NK-92 treated with Interleukin-12 subunit alpha and Interleukin-12 subunit beta, amount 100 ng/mL, for 24 hours (cell line): ENCODE measurements around the gene MTURN.
"Not testable (repeated sequence)": the region's sequence is repeated elsewhere in the genome, so short reads cannot be mapped to it uniquely, and the experiment has no call there.

Experiments used
- DNase-seq: peaks from one replicate; lab custom pipeline; 2025; lab: John Stamatoyannopoulos, UW

Gene MTURN

DNA sequence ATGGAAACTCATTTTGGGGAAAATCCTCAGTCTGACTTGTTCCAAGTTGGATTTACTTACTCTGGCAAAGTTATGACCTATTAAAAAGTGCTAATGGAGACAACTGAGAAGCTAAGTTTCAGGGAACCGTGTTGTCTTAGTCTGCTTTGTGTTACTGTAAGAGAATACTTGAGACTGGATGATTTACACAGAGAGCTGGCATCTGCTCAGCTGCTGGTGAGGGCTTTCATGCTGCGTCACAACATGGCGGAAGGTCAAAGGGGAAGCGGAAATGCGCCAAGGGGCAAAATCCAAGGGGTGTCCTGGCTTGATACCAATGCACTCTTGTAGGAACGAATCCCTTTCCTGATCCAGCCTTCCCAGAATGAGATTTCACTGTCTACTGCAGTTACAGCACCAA is 46.4 kb downstream of the MTURN start:
- no peak for DNase-seq

GRCh38 chr7:30181736-30182522 is 47.1 kb downstream of the MTURN start:
- no peak for DNase-seq

DNA sequence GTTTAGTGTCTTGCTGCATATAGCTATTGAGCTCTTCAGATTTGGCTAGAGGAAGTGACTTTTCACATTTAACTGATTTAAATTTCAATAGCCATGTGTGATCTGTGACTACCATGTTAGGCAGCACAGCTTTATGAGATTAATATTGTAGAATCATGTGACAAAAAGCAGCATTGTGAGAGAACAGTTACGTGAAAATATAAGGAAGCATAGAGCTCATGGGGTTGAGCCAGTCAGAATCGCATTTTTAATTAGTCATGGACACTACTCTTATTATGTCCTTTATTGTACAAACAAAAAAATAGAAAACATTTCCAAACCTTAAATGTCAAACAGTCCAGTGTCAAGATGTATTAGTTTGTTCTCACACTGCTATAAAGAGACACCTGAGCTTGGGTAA is 48.0 kb downstream of the MTURN start:
- DNase-seq, result no peak

DNA sequence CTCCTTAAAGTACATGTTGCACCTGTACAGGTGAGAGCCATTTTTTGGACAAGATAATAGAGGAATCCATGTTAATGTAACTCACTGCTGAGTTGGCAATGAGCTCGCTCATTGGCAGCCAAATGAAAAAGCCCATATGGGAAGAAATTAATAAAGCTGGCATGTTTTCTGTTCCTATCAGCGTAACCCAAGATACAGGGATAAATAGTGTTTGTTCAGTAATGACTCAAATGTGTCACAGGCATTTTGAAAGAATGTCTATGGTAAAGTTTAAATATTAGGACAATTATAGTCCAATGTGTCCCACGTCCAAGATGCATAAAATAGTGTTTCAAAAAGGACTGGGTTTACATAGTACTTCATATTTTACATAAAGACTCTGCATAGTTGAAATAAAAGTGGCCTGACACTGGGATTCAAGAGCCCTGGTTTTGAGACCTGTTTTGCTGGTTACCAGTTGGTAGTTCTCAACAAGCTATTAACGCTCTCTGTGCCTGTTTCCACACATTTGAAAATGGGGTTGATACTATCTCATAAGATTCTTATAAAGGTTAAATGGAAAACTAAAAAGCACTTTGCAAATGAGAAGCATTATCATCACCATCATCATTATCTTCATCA is 49.1 kb downstream of the MTURN start:
- DNase-seq, result no peak

DNA sequence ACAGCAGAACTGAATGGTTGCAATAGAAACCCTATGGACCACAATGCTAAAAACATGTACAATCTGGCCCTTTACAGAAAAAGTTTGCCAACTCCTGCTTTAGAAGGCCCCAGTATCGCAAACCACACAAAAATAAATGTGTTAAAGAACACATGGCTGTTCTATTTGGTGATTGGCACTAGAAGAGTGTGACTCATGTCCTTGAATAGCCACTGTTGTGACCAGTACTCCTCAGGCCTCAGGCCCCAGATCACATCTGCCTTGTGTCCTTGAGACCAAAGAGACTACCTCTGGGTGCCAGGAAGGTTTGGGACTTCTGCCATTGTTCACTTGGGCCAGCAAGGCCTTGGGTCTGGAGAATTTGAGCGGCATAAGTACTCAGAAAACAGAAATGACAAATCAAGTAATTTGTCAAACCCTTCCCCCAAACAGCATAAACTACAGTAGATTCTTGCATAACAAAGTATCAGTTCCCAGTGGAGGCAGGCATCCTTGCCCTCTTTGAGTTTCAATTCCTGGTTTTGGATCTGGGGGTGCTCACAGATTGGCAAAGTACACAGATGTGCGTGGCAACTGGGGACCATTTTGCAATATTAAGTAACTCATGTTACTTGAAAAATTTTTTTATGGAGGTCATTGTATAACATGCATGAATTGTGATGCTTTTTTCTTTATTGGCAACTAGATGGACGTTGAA is 50.2 kb downstream of the MTURN start:
- DNase-seq, result no peak

GRCh38 chr7:30185496-30185895 is 50.7 kb downstream of the MTURN start:
- DNase-seq, result no peak

GRCh38 chr7:30186725-30187124 is 51.9 kb downstream of the MTURN start:
- no peak for DNase-seq

GRCh38 chr7:30187513-30187912 is 52.7 kb downstream of the MTURN start:
- no peak for DNase-seq

DNA sequence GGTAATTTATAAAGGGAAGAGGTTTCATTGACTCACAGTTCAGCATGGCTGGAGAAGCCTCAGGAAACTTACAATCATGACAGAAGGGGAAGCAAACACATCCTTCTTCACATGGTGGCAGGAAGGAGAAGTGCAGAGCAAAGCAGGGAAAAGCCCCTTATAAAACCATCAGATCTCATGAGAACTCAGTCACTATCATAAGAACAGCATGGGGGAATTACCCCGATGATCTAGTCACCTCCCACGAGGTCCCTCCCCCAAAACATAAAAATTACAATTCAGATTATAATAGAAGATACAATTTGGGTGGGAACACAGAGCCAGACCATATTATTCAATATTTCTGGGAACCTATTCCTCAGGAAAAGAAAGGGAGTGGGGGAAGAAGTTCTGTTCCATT is 53.6 kb downstream of the MTURN start:
- DNase-seq, result not testable (repeated sequence)

GRCh38 chr7:30188811-30189210 is 54.0 kb downstream of the MTURN start:
- no peak for DNase-seq

DNA sequence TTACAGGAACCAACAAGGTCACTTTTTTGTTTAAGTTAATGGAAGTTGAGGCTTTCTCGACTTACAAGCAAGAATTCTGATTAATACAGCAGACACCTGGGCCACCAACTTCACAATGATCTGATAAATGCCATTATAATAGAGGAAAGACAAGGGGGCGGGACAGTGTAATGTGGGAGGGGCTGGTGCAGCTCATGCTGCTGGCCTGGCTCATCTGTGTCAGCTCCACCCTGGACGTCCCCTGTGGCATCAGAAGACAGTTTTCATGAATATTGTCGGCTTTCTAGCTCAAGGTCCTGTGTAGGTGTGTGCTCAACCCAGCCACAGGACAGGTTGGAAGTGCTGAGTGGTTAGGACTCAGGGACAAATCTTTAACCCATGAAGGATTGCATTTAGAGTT is 57.0 kb downstream of the MTURN start:
- DNase-seq, result no peak

DNA sequence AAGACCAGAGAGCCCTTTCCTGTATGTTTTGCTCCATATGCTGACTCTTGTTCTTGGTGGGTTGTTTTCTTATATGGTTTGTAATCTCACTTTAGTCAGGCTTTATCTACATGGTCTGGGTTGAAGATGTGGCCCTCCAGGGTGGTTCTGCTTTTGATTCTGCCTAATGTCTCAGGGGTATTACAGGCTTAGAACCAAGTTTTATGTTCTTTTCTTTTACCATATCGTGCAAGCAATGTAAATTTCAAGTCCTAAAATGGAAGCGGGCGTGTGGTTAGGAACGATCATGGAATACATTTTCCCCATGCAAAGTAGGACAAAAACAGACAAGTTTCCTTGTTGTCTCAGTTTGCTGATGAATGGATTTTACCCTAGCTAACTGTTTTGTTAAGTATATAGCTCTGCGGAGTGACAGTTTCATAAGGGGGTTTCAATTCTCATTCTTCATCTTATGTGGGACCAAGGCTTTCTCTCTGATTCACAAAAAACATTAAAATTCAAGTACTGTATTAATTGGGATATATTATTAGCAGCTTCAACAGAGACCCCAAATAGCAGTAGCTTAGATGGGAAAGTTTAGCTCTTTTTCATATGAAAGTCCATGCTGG is 58.7 kb downstream of the MTURN start:
- no peak for DNase-seq

DNA sequence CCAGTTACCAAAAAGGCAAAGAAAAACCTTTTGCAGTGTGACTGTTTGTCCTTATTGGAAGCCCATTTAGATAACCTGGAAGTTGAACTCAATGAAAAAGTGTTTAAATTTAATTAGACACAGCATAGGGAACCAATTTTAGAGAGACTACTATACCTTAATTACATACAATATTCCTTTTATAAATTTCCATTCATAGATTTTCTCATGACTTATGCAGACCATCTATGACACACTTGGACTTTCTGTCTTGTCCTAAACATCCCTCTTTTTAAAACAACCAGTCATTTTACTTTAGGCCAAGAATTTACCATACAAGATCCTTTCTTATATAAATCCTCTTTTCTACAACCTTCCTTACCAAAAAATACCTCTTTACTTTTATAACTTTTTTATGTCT is 61.6 kb downstream of the MTURN start:
- DNase-seq, result no peak

GRCh38 chr7:30197438-30197837 is 62.7 kb downstream of the MTURN start:
- no peak for DNase-seq

DNA sequence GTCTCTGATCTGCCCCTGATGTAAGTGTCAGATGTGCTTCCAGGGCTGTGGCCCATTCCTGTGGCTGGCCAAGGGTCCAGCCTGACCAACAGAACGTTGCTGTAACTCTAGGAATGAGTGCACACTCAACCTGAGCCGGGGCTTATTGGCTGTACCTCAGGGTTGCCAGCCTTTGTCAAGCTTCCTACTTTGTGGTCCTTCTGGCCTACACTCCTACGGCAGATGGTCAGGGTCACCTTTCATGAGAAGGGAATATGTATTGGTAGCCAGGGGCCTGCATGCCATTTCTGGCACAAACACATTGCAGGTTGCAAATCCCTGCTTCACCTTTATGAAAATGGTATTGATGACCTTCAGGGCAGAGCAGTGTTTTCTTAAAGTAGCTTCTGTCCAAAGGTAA is 64.5 kb downstream of the MTURN start:
- no peak for DNase-seq

- DNase-seq, result no peak
These were observed 65.8 kb downstream of the MTURN start for GRCh38 chr7:30200591-30200990.

- no peak for DNase-seq
These were observed 66.4 kb downstream of the MTURN start for GRCh38 chr7:30201161-30201666.

DNA sequence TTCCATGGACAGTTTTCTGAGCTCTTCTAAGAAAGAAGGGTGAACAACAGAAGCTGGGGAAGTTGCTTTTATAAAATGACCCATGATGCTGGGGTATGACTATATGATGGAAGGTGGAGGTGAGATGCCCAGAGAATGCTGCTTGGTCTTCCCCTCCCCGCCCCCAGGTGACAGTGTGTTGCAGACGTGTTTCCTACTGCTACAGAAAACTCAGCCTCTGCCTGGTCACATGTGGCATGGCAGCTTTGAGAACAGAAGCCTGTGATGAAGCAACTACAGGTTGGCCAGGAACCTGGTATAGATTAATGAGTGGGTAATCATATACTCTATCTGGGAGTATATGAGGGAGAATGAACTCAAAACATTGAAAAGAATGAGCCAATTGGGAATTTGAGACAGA is 67.1 kb downstream of the MTURN start:
- DNase-seq, result no peak

DNA sequence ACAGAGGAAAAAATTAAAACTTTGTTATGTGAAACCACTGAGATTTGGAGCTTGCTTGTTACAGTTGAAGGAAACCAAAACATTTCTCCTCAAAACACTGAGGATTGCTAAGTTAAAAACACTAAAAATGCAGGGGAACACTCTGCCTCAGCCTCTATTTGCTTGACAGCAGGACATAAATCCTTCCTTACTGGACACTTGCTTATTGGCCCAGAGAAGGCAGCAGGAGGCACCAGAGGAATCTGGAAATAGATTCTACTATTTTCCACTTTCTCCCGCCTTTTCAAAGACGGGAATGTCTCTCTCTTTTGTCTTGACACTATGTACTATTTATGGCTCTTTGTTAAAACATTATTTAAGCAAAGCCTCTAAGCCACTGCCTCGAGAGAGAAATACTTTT is 67.9 kb downstream of the MTURN start:
- no peak for DNase-seq

DNA sequence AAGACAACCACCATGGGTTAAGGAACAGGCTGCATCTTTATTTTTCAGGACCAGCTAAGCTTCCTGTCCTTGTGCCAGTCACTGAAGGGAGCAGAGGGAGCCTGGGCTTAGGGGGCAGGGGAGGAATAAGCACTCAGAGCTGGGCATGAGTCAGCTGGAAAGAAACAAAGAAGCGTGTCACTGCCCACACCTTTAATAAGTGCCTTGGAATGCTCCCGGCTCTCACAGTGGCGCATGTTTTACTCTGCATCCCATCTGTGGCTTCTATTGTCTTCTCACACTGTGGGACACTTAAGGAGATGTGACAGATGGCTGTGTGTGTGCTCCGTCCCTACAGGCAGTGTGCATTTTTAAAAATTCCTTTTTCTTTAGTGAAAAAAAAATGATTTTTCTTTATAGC is 71.7 kb downstream of the MTURN start:
- DNase-seq, result no peak

DNA sequence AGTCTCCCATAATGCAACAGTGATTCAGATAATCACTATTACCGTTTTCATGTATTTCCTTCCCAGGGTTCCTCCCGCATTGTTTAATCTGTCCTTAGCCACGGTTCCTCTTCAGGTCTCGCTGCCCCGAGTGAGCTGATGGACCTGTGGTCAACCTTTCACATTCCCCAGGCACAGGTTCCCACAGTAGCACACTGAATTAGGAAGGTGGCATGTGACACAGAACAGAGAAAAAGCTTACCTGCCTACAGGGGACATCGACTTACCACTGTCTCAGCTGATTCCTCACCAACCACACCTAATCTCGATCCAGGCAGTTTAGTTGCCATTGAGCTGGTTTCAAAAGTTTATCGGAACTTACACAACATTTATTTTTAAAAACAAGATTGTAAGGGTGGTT is 72.2 kb downstream of the MTURN start:
- no peak for DNase-seq

DNA sequence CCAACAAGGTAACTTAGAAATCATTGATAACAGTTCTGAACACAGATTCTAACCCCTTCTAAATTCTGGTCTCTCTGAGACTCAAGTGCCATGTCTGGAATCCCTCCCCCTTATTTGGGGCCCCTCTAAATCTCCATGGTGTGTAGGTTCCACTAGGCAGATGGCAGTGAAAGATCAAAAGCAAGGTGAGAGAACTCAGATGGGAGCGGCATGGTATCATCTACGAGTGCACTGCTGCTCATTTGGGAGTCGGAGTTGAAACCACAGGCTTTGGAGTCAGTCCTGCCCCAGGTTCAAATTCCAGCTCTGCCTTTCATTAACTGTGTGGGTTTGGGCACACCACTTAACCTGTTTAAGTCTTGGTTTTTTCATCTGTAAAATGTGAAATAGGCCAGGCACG is 72.6 kb downstream of the MTURN start:
- no peak for DNase-seq

- no peak for DNase-seq
These were observed 75.2 kb downstream of the MTURN start for GRCh38 chr7:30209951-30210350.
